ENCODE data around the gene NUDC. TPM values are rescaled to one million over a fixed set of nuclear protein-coding genes. Genes with fewer than 3 reads are reported as not detected.
A peak's percentile ranks its signal among the peaks of the same experiment; 100 is the strongest.

Gene NUDC
- total and polyA plus RNA-seq, 2 of the 13 experiments (the other 11 are each of a cell fraction or from before 2014, with no cell fraction given), result 34.7 to 104 TPM

DNA sequence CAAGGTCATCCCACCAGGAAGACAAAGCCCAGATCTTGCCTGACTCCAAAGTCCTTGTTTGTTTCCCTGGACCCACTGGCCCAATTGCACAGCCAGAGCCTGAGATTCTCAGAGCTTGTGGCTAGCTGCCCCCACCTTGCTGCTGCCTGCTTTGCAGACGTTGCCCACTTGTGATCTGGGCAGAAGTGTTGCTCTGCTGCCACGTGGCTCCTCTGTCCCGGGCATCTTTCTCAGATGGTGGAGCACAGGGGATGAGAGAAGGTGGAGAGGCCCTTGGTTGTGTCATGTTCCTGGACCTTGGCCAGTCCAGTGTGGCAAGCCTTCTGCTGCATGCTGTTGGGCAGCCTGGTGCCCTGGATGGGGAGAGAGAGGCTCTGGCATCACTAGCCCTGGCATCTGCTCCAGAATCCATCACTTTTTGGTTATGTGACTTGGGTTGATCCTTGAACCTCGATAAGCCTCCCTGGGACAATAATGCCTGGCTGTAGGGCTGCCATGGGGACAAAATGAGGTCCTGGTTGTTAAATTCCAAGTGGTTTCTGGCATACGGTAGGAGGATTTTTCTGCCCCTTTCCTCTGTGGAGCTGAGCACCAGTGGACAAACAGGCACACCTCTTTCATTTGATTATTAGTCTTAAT, 6.2 kb upstream of the NUDC start (continued):
- TF ChIP-seq, protein P1, sequence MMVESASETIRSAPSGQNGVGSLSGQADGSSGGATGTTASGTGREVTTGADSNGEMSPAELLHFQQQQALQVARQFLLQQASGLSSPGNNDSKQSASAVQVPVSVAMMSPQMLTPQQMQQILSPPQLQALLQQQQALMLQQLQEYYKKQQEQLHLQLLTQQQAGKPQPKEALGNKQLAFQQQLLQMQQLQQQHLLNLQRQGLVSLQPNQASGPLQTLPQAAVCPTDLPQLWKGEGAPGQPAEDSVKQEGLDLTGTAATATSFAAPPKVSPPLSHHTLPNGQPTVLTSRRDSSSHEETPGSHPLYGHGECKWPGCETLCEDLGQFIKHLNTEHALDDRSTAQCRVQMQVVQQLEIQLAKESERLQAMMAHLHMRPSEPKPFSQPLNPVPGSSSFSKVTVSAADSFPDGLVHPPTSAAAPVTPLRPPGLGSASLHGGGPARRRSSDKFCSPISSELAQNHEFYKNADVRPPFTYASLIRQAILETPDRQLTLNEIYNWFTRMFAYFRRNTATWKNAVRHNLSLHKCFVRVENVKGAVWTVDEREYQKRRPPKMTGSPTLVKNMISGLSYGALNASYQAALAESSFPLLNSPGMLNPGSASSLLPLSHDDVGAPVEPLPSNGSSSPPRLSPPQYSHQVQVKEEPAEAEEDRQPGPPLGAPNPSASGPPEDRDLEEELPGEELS (CRISPR knock-in tag; IDR thresholded peaks at IDR 0.05), result peak; percentile 53; the same call in 1 of the 2 replicates
- TF ChIP-seq MLX (CRISPR knock-in tag; IDR thresholded peaks at IDR 0.05) (no peak), UBTF (CRISPR knock-in tag; IDR thresholded peaks at IDR 0.05) (no peak; the same call in 1 of the 2 replicates), SOX13 (IDR thresholded peaks at IDR 0.05) (no peak), SOX13 (CRISPR knock-in tag; conservative IDR thresholded peaks at IDR 0.05 in 1 of 2, IDR thresholded peaks at IDR 0.05 in 1 of 2) (peak in 1 of 2 experiments; percentile 78; a peak in 2 of 4 replicates), ZBTB7A (CRISPR knock-in tag; IDR thresholded peaks at IDR 0.05) (peak; percentile 81; the same call in 1 of the 2 replicates), ZNF101 (CRISPR knock-in tag; IDR thresholded peaks at IDR 0.05; ENCODE audit: borderline replicate concordance, low read depth) (no peak), ZNF510 (CRISPR knock-in tag; IDR thresholded peaks at IDR 0.05; ENCODE audit: low read depth) (0 out of 2 replicates have a peak, but pooled peaks have one; percentile 30), ZNF513 (CRISPR knock-in tag; conservative IDR thresholded peaks at IDR 0.05) (0 out of 2 replicates have a peak, but pooled peaks have one; percentile 57), PHF20 (CRISPR knock-in tag; IDR thresholded peaks at IDR 0.05) (no peak), SALL2 (CRISPR knock-in tag; IDR thresholded peaks at IDR 0.05) (0 out of 2 replicates have a peak, but pooled peaks have one; percentile 28), GTF2F1 (IDR thresholded peaks at IDR 0.05; ENCODE audit: low read length) (no peak), ETV5 (CRISPR knock-in tag; IDR thresholded peaks at IDR 0.05; ENCODE audit: borderline replicate concordance) (peak; percentile 14; the same call in 1 of the 2 replicates), MIER3 (CRISPR knock-in tag; IDR thresholded peaks at IDR 0.05; ENCODE audit: borderline replicate concordance) (peak; percentile 54; the same call in 1 of the 2 replicates), ZNF761 (CRISPR knock-in tag; conservative IDR thresholded peaks at IDR 0.05) (no peak), ZBTB38 (CRISPR knock-in tag; IDR thresholded peaks at IDR 0.05) (peak; percentile 42; the same call in 1 of the 2 replicates), SAFB2 (CRISPR knock-in tag; IDR thresholded peaks at IDR 0.05; ENCODE audit: borderline replicate concordance, low read depth) (no peak)
- TF ChIP-seq, protein P2, sequence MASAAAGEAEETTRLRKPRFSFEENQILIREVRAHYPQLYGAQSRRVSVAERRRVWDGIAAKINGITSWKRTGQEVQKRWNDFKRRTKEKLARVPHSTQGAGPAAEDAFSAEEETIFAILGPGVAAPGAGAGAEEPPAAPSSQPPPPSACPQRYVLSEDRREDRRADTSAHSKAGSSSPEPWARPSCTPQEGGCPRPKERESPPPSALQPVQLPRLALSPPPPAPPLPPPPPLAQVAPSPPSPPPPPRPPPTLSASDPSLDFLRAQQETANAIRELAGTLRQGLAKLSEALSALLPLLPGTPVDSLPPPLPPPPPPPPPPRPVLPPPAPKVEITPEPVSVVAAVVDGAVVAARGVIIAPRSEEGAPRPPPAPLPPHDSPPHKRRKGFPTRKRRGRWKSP (CRISPR knock-in tag; IDR thresholded peaks at IDR 0.05), result 0 out of 2 replicates have a peak, but pooled peaks have one; percentile 19
- TF ChIP-seq, protein P3, sequence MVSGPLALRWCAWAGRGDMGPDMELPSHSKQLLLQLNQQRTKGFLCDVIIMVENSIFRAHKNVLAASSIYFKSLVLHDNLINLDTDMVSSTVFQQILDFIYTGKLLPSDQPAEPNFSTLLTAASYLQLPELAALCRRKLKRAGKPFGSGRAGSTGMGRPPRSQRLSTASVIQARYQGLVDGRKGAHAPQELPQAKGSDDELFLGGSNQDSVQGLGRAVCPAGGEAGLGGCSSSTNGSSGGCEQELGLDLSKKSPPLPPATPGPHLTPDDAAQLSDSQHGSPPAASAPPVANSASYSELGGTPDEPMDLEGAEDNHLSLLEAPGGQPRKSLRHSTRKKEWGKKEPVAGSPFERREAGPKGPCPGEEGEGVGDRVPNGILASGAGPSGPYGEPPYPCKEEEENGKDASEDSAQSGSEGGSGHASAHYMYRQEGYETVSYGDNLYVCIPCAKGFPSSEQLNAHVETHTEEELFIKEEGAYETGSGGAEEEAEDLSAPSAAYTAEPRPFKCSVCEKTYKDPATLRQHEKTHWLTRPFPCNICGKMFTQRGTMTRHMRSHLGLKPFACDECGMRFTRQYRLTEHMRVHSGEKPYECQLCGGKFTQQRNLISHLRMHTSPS (CRISPR knock-in tag; IDR thresholded peaks at IDR 0.05; ENCODE audit: low read depth), result peak; percentile 98

Measured in HepG2 (cell line).